PC-3 (cell line): Measurements from ENCODE around the gene ADAMTS15. TPM values are rescaled to one million over a fixed set of nuclear protein-coding genes. Genes with fewer than 3 reads are reported as not detected.

Experiments
- ATAC-seq: fragments of 200-7000 bp; cut with Tn5 transposase; 2 replicates; pipeline ENCODE4 v1.9.1; 2020; ENCODE audit warnings: mild to moderate bottlenecking, moderate library complexity
- BruUV-seq: library from RNA; stranded (reverse); fragments of 400-500 nt; replicated peaks from 2 replicates; lab custom pipeline; 2021; lab: Mats Ljungman, UMichigan
- CTCF ChIA-PET: fragments of 300-600 bp; sonication (Branson Sonifier 250); formaldehyde crosslinking; loops from one replicate; lab custom pipeline; 2022; ENCODE audit warnings: antibody characterized with exemption; lab: Charles Lee
- POLR2A ChIA-PET: fragments of 300-600 bp; sonication (Branson Sonifier 250); formaldehyde crosslinking; loops from one replicate; lab custom pipeline; 2022; ENCODE audit warnings: antibody characterized with exemption; ENCODE audit not compliant: unreplicated experiment; lab: Charles Lee
- DNase-seq: peaks from one replicate; pipeline ENCODE4 v3.0.0-alpha.2; 2015
- H2AFZ ChIP-seq: fragments of 300-600 bp; sonication (generic); 2 replicates; pipeline ENCODE4 v1.6.0; 2016; ENCODE audit warnings: antibody characterized with exemption, low read length
- H3F3A ChIP-seq: fragments of 300-600 bp; sonication (generic); one replicate; pipeline ENCODE4 v1.6.0; 2017; ENCODE audit warnings: antibody characterized with exemption, low read length, control low read depth, mild to moderate bottlenecking; ENCODE audit not compliant: unreplicated experiment
- H3K27ac ChIP-seq: fragments of 300-600 bp; sonication (generic); 2 replicates; pipeline ENCODE4 v1.5.1; 2016; ENCODE audit warnings: mild to moderate bottlenecking, low read length
- H3K27me3 ChIP-seq: fragments of 300-600 bp; sonication (generic); 2 replicates; pipeline ENCODE4 v1.6.1; 2016; ENCODE audit warnings: low read length, mixed read lengths
- H3K36me3 ChIP-seq: fragments of 300-600 bp; sonication (generic); 2 replicates; pipeline ENCODE4 v1.6.1; 2016; ENCODE audit warnings: low read depth, mixed run types, low read length, mixed read lengths
- H3K4me1 ChIP-seq: fragments of 300-600 bp; sonication (generic); 2 replicates; pipeline ENCODE4 v1.5.1; 2016; ENCODE audit warnings: low read length; ENCODE audit not compliant: insufficient read depth
- H3K4me2 ChIP-seq: fragments of 300-600 bp; sonication (generic); 2 replicates; pipeline ENCODE4 v1.6.0; 2016; ENCODE audit warnings: low read length
- H3K4me3 ChIP-seq: fragments of 300-600 bp; sonication (generic); 2 replicates; pipeline ENCODE4 v1.5.1; 2016; ENCODE audit warnings: mild to moderate bottlenecking, low read length, mixed read lengths
- H3K79me2 ChIP-seq: fragments of 300-600 bp; sonication (generic); 2 replicates; pipeline ENCODE4 v1.6.1; 2017; ENCODE audit warnings: low read length, mixed read lengths
- H3K9ac ChIP-seq: fragments of 300-600 bp; sonication (generic); 2 replicates; pipeline ENCODE4 v1.6.0; 2016; ENCODE audit warnings: mild to moderate bottlenecking, low read length
- H3K9me2 ChIP-seq: fragments of 300-600 bp; sonication (generic); replicated peaks from 2 replicates; pipeline ENCODE4 v1.6.1; 2016; ENCODE audit warnings: mixed run types, low read length, mixed read lengths
- H3K9me3 ChIP-seq: fragments of 300-600 bp; sonication (generic); 2 replicates; pipeline ENCODE4 v1.6.1; 2016; ENCODE audit warnings: low read length, mixed read lengths
- H4K20me1 ChIP-seq: fragments of 300-600 bp; sonication (generic); 2 replicates; pipeline ENCODE4 v1.6.1; 2016; ENCODE audit warnings: low read length, mixed read lengths
- EZH2 ChIP-seq: fragments of 300-600 bp; sonication (generic); IDR thresholded peaks from one replicate; pipeline ENCODE4 v1.6.1; 2017; ENCODE audit warnings: antibody characterized with exemption, mild to moderate bottlenecking, low read length; ENCODE audit not compliant: unreplicated experiment
- EZH2phosphoT487 ChIP-seq: fragments of 300-600 bp; sonication (generic); IDR thresholded peaks from 2 replicates; pipeline ENCODE4 v1.6.1; 2018; ENCODE audit warnings: mild to moderate bottlenecking, antibody characterized with exemption, low read length, borderline replicate concordance
- intact Hi-C: fragments of 100-400 bp; cut with micrococcal nuclease; formaldehyde crosslinking; loops from 2 replicates; pipeline ENCODE4 v1.9.0; 2023
- total RNA-seq: library from RNA; depleted of rRNA; stranded (reverse); fragments of >200 nt; gene quantifications from 2 replicates; pipeline ENCODE4 v1.2.3, GENCODE V29; 2014
- TF ChIP-seq, protein P1 (sequence below): fragments of 300-600 bp; sonication (generic); conservative IDR thresholded peaks from 2 replicates; pipeline ENCODE4 v1.5.1; 2017; ENCODE audit warnings: antibody characterized with exemption, low read depth, mild to moderate bottlenecking, low read length

ADAMTS15 gene
- total RNA-seq, 1 experiment from 2014 or later, result 16.8 TPM

DNA sequence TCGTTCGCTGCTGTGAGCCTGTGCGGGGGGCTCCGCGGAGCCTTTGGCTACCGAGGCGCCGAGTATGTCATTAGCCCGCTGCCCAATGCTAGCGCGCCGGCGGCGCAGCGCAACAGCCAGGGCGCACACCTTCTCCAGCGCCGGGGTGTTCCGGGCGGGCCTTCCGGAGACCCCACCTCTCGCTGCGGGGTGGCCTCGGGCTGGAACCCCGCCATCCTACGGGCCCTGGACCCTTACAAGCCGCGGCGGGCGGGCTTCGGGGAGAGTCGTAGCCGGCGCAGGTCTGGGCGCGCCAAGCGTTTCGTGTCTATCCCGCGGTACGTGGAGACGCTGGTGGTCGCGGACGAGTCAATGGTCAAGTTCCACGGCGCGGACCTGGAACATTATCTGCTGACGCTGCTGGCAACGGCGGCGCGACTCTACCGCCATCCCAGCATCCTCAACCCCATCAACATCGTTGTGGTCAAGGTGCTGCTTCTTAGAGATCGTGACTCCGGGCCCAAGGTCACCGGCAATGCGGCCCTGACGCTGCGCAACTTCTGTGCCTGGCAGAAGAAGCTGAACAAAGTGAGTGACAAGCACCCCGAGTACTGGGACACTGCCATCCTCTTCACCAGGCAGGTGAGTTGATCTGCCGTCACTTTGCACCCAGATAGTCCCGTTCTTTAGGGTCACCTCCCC is 1.0 kb downstream of the ADAMTS15 start:
- Histone ChIP-seq H3K9me3 (no peaks in the 10 kb centered on the region), H3K27ac (peak overlapping the region; percentile 52), H3K9me2 (no peaks in the 10 kb centered on the region), H3K4me3 (peak overlapping the region; percentile 94), H3F3A (no peaks in the 10 kb centered on the region), H3K9ac (peak overlapping the region; percentile 72), H3K4me1 (peaks cover 40% of the 10 kb centered on the region), H3K4me2 (peak overlapping the region; percentile 95), H2AFZ (peak overlapping the region; percentile 77), H3K27me3 (no peaks in the 10 kb centered on the region), H3K79me2 (peaks cover 57% of the 10 kb centered on the region), H4K20me1 (peaks cover 22% of the 10 kb centered on the region), H3K36me3 (no peaks in the 10 kb centered on the region)
- ATAC-seq, result peak; percentile 1; the same call in 1 of the 2 replicates
- POLR2A ChIA-PET, result no interaction called here
- no peak for TF ChIP-seq EZH2phosphoT487
- no peak for TF ChIP-seq EZH2
- TF ChIP-seq, protein P1, sequence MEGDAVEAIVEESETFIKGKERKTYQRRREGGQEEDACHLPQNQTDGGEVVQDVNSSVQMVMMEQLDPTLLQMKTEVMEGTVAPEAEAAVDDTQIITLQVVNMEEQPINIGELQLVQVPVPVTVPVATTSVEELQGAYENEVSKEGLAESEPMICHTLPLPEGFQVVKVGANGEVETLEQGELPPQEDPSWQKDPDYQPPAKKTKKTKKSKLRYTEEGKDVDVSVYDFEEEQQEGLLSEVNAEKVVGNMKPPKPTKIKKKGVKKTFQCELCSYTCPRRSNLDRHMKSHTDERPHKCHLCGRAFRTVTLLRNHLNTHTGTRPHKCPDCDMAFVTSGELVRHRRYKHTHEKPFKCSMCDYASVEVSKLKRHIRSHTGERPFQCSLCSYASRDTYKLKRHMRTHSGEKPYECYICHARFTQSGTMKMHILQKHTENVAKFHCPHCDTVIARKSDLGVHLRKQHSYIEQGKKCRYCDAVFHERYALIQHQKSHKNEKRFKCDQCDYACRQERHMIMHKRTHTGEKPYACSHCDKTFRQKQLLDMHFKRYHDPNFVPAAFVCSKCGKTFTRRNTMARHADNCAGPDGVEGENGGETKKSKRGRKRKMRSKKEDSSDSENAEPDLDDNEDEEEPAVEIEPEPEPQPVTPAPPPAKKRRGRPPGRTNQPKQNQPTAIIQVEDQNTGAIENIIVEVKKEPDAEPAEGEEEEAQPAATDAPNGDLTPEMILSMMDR, result no peak
- intact Hi-C loops, result loop anchor here (5.0 kb wide), 1 partner anchor 63 kb away; no protein-coding TSS in a partner anchor
- no TSS peak for BruUV-seq
- DNase-seq, result no peak
- CTCF ChIA-PET, result no interaction called here

DNA sequence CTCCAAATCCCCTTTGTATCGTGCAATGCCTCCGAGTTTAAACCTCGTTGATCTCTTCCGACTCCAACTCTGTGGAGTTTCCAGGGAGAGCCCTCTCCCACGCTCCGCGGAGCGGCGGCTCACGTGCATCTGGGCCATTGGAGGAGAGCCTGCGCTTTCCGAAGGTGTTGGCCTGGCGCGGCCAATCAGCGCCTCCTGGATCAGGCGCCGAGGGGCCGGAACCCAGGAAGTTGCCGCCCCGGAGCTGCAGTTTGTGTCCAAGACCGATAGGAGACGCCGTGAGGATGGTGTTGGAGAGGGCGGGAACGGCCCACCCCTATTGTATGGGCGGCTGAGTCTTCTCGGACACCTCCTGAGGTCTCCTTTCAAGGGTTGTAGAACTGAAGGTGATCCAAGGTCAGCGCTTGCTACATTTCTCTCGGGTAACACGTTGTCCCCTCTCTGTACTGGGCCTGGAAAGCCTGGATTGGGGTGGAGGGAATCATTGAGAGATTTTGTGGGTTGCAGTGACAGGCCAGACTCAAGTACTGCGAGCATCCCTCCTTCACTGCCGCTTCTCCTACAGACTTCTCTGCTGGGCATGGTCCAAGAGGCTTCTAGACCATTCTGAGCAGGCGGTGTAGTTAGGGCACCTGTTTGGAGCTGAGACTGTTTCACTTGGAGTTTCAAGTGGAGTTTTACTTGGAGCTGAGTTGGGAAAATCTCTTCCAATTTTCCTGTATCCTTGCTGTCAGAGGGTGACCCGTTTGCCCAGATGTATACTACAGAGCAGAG is 1.7 kb downstream of the ADAMTS15 start:
- intact Hi-C loops, result loop anchor here (5.0 kb wide), 1 partner anchor 62 kb away; no protein-coding TSS in a partner anchor
- peak overlapping the region; percentile 95 for H3K4me2 ChIP-seq

More for the DNA sequence above, 1.7 kb downstream of the ADAMTS15 start:
- TF ChIP-seq, protein P1, result no peak
- TF ChIP-seq EZH2 (no peak), EZH2phosphoT487 (no peak)
- H3K4me3 ChIP-seq, result peak overlapping the region; percentile 94
- H4K20me1 ChIP-seq, result peaks cover 22% of the 10 kb centered on the region
- H2AFZ ChIP-seq, result no peak overlapping the region
- H3K27ac ChIP-seq, result peak overlapping the region; percentile 23; the same call in 1 of the 2 replicates
- H3F3A ChIP-seq, result no peaks in the 10 kb centered on the region
- H3K4me1 ChIP-seq, result peaks cover 44% of the 10 kb centered on the region
- ATAC-seq (no peak), DNase-seq (no peak)
- POLR2A ChIA-PET, result no interaction called here
- H3K9me2 ChIP-seq, result no peaks in the 10 kb centered on the region
- H3K36me3 ChIP-seq, result no peaks in the 10 kb centered on the region
- H3K79me2 ChIP-seq, result peaks cover 64% of the 10 kb centered on the region
- H3K9ac ChIP-seq, result peak overlapping the region; percentile 72; the same call in 1 of the 2 replicates
- H3K27me3 ChIP-seq, result no peaks in the 10 kb centered on the region
- no peaks in the 10 kb centered on the region for H3K9me3 ChIP-seq
- CTCF ChIA-PET, result no interaction called here
- no TSS peak for BruUV-seq
